AG09309 (cell line): ENCODE data around the gene GCSAM.

Experiments used
- DNase-seq: peaks from one replicate; pipeline ENCODE4 v3.0.0-alpha.2; 2010; ENCODE audit warnings: low read depth
- H3K4me3 ChIP-seq: 2 replicates; pipeline ENCODE4 v1.5.1; 2011; ENCODE audit warnings: mild to moderate bottlenecking, low read depth, low read length, moderate library complexity; ENCODE audit not compliant: control insufficient read depth
- CTCF ChIP-seq: IDR thresholded peaks from 2 replicates; pipeline ENCODE4 v1.5.1; 2011; ENCODE audit warnings: mild to moderate bottlenecking, low read depth, low read length, inconsistent platforms; ENCODE audit not compliant: insufficient read depth, control insufficient read depth; ENCODE audit errors: missing control alignments

Gene GCSAM

GRCh38 chr3:112117841-112118571 lies 15.0 kb downstream of the GCSAM start:
- H3K4me3 ChIP-seq, result no peak overlapping the region
- no peak for DNase-seq
- TF ChIP-seq CTCF, result no peak

- no peak overlapping the region for H3K4me3 ChIP-seq
- no peak for TF ChIP-seq CTCF
These were observed 15.6 kb downstream of the GCSAM start for GRCh38 chr3:112117415-112117814.

GRCh38 chr3:112116748-112117186 lies 16.3 kb downstream of the GCSAM start:
- H3K4me3 ChIP-seq, result no peak overlapping the region
- TF ChIP-seq CTCF, result no peak
- no peak for DNase-seq

More at GRCh38 chr3:112117415-112117814, 15.6 kb downstream of the GCSAM start:
- DNase-seq, result no peak

- H3K4me3 ChIP-seq, result no peak overlapping the region
- DNase-seq, result no peak
- no peak for TF ChIP-seq CTCF
These were observed 17.2 kb downstream of the GCSAM start for GRCh38 chr3:112115806-112116383.

- TF ChIP-seq CTCF, result no peak
- no peak for DNase-seq
- H3K4me3 ChIP-seq, result no peak overlapping the region
These were observed 17.8 kb downstream of the GCSAM start for GRCh38 chr3:112115161-112115739.

- H3K4me3 ChIP-seq, result no peak overlapping the region
- no peak for TF ChIP-seq CTCF
- DNase-seq, result no peak
These were observed 18.4 kb downstream of the GCSAM start for GRCh38 chr3:112114576-112115160.
